ENCODE measurements around the gene ATP2B1.
"Not testable (repeated sequence)": the region's sequence is repeated elsewhere in the genome, so short reads cannot be mapped to it uniquely, and the experiment has no call there.

ATP2B1 gene

GRCh38 chr12:89710873-89711750 is 2.5 kb upstream of the ATP2B1 start:
- no peak for DNase-seq

DNA sequence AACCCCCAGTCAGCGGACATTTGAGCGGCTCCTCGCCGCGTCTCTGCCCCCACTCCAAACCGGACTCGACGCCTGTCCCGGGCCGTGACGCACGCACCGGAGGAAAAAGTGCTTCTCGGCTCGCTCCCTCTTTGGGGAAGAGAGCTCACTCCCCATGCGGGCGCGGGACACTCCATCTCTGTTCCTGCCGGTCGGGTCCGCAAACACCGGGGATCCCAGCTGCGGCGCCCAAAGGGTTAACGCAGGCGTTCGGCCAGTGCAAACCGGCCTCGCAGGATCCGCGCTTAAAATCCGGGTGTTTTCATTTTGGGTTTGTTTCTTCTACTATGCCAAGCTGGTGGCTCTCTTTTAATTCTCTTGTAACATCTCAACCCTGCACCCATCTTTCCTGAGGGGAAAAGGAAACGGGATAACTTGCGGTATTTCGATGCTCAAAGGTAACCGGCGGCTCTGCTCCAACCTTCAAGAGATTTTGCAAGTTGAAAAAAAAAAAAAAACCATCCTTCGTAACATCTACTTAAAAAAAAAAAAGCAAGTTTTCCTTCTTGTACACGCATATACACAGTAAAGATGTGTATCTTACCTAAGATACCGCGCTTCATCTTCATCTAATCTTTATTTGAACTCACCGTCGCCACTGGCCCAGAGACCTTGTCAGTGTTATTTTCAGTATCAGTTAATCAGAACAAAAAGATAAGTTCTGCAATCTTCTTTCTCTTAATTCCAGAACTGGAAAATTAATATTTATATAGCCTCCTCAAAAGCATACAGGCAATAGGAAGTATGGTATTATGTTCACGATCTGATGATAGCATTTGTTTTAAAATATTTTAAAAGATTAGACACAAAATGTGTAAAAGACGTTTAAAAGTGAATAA is 1.6 kb upstream of the ATP2B1 start:
- peak; percentile 79 for DNase-seq

DNA sequence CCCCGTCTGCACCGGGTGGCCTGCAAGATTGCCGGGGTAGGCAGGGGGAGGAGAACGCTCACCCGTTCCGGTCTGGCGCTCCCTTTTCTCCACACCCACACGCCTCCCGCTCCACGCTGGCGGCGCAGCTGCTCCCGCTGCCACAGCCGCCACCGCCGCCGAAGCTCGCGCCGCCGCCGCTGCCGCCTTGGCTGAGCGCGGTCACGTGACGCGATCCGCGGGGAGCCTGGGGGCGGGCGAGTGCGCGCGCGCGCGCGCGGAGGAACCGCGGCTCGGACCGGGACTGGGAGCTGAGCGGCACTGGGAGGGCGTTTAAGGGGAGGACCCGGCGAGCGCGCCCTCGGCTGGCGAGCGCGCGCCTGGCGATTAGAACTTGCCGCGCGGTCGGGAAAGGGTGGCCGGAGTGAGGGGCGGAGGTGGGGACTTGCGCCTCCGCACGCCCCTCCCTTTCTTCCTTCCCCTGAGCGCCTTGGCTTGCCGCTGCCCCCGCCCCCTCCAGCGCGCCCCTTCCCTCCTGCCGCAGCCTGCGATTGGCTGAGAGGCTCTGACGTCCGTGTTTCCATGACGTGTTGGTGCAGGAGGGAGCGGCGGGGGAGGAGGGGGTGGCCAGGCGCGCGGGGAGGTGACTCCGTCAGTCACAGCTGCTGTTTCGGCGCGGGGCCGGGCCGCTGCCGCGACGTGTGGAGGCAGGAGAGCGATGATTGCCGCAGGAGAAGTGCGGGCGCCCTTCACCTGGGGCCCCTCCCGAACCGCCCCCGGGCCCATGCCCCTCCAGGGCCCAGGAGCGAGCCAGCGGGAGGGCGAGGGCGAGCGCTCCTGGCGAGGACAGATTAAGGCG is 738 bp upstream of the ATP2B1 start:
- peak; percentile 100 for DNase-seq

GRCh38 chr12:89707703-89708564 is 704 bp downstream of the ATP2B1 start:
- DNase-seq, result peak; percentile 81

DNA sequence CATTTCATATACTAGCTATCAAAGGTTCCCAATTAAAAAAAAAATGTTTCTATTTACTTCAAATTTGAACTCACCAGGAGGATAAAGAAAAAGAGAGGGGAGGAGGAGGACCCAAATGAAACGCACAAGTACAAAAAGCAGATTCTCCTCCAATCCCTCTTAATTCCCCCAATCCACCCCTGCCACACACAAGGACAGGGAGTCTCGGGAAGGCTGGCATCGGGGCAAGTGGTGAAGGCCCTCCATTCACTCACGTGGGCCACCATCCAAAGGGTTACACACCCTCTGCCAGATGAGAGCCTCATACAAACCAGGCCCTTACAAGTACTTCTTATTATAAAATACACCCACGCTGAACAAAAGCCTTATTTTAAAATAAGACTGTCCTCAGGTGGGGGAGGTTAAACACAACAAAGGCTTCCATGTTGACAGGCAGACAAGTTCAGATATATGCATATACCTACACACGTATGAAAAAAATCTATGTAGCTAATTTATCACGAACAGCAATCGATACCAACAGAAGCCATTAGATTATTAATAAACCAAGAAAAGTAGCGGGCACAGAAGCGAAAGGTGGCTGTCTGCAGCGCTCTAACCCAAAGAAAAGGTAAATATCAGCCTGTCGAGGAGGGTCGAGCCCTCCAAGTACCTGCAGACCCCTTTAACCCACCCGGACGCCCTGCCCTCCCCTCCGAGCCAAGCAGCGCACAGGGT is 1.5 kb downstream of the ATP2B1 start:
- no peak for DNase-seq

- no peak for DNase-seq
Observed at GRCh38 chr12:89706551-89706950, 2.1 kb downstream of the ATP2B1 start.

DNA sequence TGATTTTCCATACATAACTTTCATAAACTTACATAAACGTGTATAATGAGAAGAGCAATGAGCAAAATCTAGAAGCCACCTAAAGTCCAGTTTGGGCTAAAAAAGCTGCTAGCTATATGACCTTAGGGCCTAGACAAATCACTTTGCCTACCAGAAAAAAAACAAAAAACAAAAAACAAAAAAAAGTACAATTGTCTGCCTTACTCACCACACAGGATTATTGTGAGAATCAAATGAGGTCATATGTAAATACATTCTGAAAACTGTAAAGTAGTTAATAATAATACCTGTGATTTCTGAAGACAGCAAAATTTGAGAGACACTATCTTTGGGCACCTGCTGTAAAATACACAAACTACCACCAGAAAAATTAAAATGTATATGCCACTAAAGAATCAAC is 4.2 kb downstream of the ATP2B1 start:
- DNase-seq, result no peak

DNA sequence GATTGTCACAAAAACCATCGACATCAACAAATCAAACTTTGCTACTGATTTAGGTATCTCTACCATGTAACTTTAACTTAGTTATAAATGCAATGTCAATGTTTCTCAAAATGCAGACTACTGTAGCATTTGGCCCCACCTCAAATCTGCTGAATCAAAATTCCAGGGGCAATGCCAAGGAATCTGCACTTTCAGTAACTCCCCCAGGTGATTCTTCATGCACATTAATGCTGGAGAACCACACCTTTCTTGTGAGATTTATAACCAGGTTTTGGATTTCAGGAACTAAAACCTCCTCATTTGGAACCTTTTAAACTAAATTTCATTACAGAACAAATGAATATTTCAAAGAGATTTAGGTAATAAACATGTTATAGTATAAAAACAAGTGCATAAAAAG is 4.9 kb downstream of the ATP2B1 start:
- no peak for DNase-seq

GRCh38 chr12:89702503-89702902 is 6.1 kb downstream of the ATP2B1 start:
- DNase-seq, result no peak

DNA sequence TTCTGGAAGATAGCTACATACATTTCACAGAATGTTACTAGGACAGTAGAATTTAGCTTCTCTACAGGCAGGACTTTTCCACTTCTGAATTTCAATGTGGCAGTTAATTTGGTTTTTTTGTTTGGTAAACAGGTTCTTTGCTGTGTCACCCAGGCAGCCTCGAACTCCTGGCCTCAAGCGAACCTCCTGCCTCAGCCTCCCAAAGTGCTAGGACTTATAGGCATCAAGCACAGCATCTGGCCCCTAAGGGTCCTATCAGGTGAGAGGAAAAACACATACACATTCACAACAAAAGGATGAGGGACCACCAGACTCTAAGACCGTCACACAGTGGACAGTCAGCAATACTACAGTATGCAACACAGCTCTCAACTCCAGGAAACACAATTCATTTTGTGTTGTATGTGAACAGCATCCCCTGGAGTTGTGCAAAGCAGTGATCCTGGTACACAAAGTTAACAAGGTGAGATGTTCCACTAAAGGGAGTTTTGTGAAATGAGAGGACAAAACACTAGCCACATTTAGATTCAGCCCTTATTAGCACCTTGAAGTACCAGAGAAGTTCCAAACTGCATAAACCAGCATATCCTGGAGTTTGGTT is 6.9 kb downstream of the ATP2B1 start:
- no peak for DNase-seq

DNA sequence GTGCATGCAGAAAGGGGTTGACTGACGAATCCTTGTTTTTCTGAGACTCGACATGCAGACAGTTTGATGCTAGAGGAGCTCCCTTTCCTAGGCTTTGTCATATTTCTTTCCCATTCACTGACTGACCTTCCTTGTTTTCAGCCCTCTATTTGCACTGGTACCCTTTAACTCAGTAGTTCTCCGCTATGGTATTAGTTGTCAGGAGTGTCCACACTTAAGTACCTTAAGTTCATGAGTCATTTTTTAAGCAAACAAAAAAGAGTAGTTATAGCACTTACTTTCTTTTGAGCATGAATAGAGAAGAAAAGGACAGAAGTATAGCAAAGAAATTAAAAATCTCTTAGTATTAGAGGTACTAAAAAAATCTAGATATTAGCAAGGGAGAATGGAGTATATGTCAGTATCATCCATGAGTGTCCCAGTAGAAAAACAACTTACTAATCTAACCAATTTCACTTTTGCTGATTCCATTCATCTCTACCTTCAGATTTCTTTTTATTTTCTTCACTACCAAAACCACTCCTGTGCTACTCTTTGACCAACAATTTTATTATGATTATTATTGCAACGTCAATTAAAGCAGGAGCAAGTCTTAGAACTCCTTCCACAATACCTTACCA is 8.3 kb downstream of the ATP2B1 start:
- DNase-seq, result no peak

DNA sequence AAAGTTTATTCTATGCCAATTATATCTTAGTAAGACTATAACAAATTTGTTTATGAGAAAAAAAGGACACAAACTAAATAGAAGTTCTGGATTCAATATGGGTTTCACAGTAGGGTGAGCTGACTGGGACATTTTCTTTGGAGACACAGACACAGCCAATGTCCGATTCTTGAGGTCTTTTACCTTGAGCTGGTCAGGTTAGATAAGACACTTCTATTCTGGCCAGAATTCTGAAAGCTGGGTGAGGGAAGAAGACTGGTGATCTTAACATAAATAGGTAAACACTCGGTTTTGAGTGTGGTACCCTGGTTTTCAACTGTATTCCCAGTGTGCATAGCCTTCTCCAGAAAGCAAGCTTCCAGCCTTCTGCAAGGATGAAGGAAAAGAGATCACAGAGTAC is 10.0 kb downstream of the ATP2B1 start:
- DNase-seq, result no peak

GRCh38 chr12:89697728-89698127 is 10.9 kb downstream of the ATP2B1 start:
- not testable (repeated sequence) for DNase-seq

GRCh38 chr12:89697296-89697695 is 11.3 kb downstream of the ATP2B1 start:
- no peak for DNase-seq

GRCh38 chr12:89695830-89696229 is 12.8 kb downstream of the ATP2B1 start:
- DNase-seq, result no peak

DNA sequence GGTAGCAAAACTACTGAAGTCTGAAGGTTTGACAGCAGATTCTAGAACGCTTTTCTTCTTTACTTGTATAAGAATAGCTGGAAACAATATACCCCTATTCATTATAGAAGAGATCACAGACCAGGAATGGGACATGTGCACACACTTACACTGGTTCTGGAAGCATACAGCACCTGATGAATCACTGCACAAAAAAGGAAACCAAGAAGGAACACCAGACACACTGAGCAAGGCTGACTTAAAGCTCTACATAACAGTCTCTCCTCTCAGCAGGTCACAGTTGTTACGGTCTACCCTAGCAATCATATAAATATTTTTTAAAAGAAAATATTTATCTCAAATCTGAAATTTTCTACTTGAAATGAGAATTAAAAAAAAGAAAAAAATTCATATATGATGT is 13.5 kb downstream of the ATP2B1 start:
- no peak for DNase-seq

DNA sequence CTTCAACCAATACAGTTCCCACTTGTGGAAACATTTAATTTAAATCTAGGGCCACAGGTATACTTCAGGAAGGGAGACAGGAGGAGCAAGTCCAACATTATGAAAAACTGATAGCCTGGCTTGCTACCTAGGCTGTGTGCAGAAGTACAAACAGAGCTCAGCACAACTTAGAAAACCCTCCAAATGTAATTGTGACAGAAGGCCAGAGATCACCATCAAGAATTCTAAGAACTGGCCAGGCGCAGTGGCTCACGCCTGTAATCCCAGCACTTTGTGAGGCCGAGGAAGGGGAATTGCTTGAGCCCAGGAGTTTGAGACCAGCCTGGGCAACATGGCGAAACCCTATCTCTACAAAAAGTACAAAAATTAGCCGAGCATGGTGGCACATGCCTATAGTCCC is 14.1 kb downstream of the ATP2B1 start:
- DNase-seq, result no peak

- DNase-seq, result no peak
Observed at GRCh38 chr12:89693639-89694202, 14.9 kb downstream of the ATP2B1 start.

GRCh38 chr12:89692439-89692838 is 16.2 kb downstream of the ATP2B1 start:
- no peak for DNase-seq

DNA sequence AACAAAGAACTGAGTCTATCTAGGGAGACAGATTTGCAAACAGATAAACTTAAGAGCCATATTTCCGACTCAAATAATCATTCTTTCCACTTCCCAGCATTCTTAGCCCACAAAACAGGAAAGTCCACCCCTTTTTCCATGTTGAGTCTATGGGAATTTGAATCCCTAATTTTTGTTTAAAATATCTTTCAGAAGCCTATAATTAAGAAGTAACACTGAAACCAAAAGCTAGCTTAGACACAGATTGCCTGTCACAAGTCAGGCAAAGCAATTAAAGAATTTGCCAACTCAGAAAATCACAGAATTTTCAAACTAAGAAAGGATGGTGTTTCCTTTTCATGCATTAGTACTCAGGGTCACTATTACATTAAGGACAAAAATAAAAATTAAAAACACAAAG is 17.0 kb downstream of the ATP2B1 start:
- no peak for DNase-seq
